Tibial nerve (tissue), 4 donors: ENCODE data around the gene TBXAS1.

Experiments used
- CTCF ChIP-seq, 5 experiments: fragments of 200-600 bp in 3 of 5; fragments of 450-650 bp in 2 of 5; sonication (generic) in 3 of 5; IDR thresholded peaks; one replicate each; pipeline ENCODE4 v1.5.1; 2016 to 2019; ENCODE audit warnings: antibody characterized with exemption in 5 of 5, mild to moderate bottlenecking in 3 of 5, moderate library complexity in 2 of 5
- EP300 ChIP-seq, 2 donors: sonication (generic); formaldehyde crosslinking; IDR thresholded peaks; one replicate each; pipeline ENCODE4 v1.6.1; 2017; ENCODE audit warnings: antibody characterized with exemption in 2 of 2, mild to moderate bottlenecking in 1 of 2
- POLR2A ChIP-seq, 2 donors: fragments of 450-650 bp; IDR thresholded peaks; one replicate each; pipeline ENCODE4 v1.6.1; 2017; ENCODE audit warnings: antibody characterized with exemption in 2 of 2, mild to moderate bottlenecking in 2 of 2, moderate library complexity in 2 of 2

- TF ChIP-seq CTCF (IDR thresholded peaks at IDR 0.05), result no peak
- TF ChIP-seq EP300 (IDR thresholded peaks at IDR 0.05), result no peak
- no peak for TF ChIP-seq POLR2A (IDR thresholded peaks at IDR 0.05)
These were observed 1.9 kb downstream of the TBXAS1 start for GRCh38 chr7:139830782-139831501.
